Measurements from ENCODE around the gene C2orf76. TPM values are rescaled to one million over a fixed set of nuclear protein-coding genes. Genes with fewer than 3 reads are reported as not detected.
A peak's percentile ranks its signal among the peaks of the same experiment; 100 is the strongest.

Gene C2orf76
- total RNA-seq, 2 donors from 2014 or later, result 15.8 to 16.2 TPM

DNA sequence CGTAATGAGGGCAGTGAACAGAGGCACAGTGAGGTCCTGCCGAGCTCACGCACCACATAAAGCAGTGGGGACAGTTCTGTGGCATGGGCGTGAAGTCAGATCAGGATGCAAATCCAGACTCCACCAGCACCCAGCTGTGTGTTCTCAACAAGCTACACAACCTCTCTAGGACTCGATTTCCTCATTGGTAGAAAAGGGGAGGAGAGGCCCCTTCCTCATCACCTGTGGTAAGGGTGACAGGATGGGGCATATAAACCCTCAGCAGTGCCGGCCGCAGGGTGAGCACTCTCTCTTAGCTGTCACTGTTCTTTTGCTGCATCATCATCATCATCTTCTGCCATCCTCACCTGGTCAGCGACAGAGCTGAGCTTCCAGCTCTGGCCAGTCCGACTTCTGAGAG is 54.8 kb downstream of the C2orf76 start:
- no peaks in the 10 kb centered on the region for H3K27me3 ChIP-seq (replicated peaks; ENCODE audit: insufficient read depth)
- TF ChIP-seq POLR2AphosphoS5 (IDR thresholded peaks at IDR 0.05) (no peak), POLR2A (IDR thresholded peaks at IDR 0.05) (no peak)
- TF ChIP-seq, protein P1, sequence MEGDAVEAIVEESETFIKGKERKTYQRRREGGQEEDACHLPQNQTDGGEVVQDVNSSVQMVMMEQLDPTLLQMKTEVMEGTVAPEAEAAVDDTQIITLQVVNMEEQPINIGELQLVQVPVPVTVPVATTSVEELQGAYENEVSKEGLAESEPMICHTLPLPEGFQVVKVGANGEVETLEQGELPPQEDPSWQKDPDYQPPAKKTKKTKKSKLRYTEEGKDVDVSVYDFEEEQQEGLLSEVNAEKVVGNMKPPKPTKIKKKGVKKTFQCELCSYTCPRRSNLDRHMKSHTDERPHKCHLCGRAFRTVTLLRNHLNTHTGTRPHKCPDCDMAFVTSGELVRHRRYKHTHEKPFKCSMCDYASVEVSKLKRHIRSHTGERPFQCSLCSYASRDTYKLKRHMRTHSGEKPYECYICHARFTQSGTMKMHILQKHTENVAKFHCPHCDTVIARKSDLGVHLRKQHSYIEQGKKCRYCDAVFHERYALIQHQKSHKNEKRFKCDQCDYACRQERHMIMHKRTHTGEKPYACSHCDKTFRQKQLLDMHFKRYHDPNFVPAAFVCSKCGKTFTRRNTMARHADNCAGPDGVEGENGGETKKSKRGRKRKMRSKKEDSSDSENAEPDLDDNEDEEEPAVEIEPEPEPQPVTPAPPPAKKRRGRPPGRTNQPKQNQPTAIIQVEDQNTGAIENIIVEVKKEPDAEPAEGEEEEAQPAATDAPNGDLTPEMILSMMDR (IDR thresholded peaks at IDR 0.05), result no peak

DNA sequence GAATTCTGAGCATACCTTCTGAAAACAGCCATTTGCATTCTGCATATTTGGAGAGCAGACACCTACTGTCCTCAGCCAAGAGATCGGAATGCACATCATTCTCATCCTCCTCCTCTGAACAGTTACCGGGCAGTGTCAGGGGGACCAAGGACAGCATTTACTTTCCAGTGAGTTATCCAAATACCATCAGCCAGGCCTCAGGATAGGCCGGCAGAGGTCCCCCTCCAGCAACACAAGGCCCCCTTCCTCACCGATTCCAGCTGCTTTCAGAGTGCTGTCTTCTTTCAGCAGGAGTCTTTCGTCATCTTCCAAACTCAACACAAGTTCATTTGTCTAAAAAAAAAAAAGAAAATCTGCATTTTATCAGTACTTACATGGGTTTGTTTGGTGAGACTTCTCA is 55.3 kb downstream of the C2orf76 start:
- Histone ChIP-seq H3K36me3 (no peaks in the 10 kb centered on the region), H3K4me3 (no peak overlapping the region), H3K9me3 (no peaks in the 10 kb centered on the region), H3K27ac (no peak overlapping the region), H3K4me1 (replicated peaks) (no peaks in the 10 kb centered on the region), H3K27me3 (replicated peaks; ENCODE audit: insufficient read depth) (no peaks in the 10 kb centered on the region)
- intact Hi-C loops (cut with DNase I), result no loop called here
- WGBS, result 82% methylated on average over 5 of the region's 5 CpGs
- no peak for DNase-seq (ENCODE audit: low spot score)
- TF ChIP-seq, protein P1 (IDR thresholded peaks at IDR 0.05), result no peak

More for the DNA sequence above, 54.8 kb downstream of the C2orf76 start:
- Histone ChIP-seq H3K4me1 (replicated peaks) (no peaks in the 10 kb centered on the region), H3K27ac (no peak overlapping the region), H3K9me3 (no peaks in the 10 kb centered on the region), H3K4me3 (no peak overlapping the region), H3K36me3 (no peaks in the 10 kb centered on the region)
- intact Hi-C loops (cut with DNase I), result no loop called here
- DNase-seq (ENCODE audit: low spot score), result no peak
- WGBS, result 92% methylated on average over 9 of the region's 9 CpGs

DNA sequence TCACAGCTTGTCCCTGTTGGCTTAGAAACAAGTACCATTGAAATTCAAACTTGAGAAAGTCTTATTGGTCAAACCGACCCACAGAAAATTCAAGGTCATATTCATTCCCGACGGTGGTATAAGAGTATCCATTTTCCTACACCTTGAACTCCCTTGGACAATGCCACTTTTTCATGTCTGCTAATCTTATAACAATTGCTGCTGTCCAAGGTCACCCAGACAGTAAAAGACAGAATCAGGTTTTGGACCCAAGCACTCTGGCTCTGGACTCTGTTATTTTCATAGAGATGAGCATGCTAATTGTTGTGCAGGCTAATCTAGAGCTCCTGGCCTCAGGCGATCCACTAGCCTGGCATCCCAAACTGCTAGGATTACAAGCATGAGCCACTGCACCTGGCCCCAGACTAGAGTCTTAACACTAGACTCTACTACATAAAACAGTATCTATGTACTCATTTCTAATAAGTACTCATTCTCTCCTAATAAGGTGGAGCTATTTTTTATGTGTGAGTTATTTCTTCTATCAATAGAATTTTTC is 57.8 kb downstream of the C2orf76 start:
- TF ChIP-seq, protein P1 (IDR thresholded peaks at IDR 0.05), result no peak
- Histone ChIP-seq H3K36me3 (no peaks in the 10 kb centered on the region), H3K4me3 (no peak overlapping the region), H3K9me3 (no peaks in the 10 kb centered on the region), H3K27me3 (replicated peaks; ENCODE audit: insufficient read depth) (no peaks in the 10 kb centered on the region), H3K4me1 (replicated peaks) (no peaks in the 10 kb centered on the region), H3K27ac (no peak overlapping the region)
- no peak for DNase-seq (ENCODE audit: low spot score)
- 93% methylated on average over 4 of the region's 4 CpGs for WGBS
- intact Hi-C loops (cut with DNase I), result no loop called here

DNA sequence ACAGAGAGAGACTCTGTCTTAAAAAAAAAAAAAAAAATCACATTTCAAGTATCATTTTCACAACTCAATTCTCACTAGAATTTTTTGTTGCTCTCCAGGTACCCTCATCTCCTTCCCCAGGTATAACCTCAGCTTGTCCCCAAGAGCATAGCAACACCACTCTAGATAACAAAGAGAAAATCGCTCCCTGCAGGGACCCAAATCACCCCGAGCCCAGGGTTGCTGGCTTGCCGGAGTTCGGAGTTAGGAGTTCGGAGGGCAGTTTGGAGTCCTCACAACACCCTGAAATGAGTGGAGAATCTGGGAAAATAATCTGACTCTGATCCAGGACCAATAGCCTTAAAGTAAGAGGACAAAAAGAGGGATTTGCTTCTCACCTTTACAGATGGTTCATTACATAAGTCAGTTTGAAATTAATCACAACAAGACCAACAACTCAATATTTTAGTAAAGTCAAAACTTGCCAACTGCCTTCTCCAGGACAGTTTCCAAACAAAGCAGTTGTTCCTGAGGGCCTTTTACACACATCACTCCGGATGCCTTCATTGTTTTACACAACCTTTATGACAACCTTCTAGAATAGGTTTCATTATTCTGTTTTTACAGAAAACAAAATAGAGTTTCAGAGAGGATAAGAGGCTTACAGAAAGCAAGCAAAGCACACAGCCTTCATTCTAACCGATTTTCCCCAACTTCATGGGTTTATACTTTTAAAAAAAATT is 59.1 kb downstream of the C2orf76 start:
- Histone ChIP-seq H3K4me3 (no peak overlapping the region), H3K36me3 (no peaks in the 10 kb centered on the region), H3K4me1 (replicated peaks) (no peaks in the 10 kb centered on the region), H3K9me3 (no peaks in the 10 kb centered on the region), H3K27ac (peak overlapping the region in 1 of 2 donors; percentile 79), H3K27me3 (replicated peaks; ENCODE audit: insufficient read depth) (no peaks in the 10 kb centered on the region)
- intact Hi-C loops (cut with DNase I), result no loop called here
- 83% methylated on average over 7 of the region's 7 CpGs for WGBS
- TF ChIP-seq, protein P1 (IDR thresholded peaks at IDR 0.05), result no peak
- TF ChIP-seq POLR2A (IDR thresholded peaks at IDR 0.05), result no peak
- TF ChIP-seq POLR2AphosphoS5 (IDR thresholded peaks at IDR 0.05), result no peak
- no peak for DNase-seq (ENCODE audit: low spot score)

DNA sequence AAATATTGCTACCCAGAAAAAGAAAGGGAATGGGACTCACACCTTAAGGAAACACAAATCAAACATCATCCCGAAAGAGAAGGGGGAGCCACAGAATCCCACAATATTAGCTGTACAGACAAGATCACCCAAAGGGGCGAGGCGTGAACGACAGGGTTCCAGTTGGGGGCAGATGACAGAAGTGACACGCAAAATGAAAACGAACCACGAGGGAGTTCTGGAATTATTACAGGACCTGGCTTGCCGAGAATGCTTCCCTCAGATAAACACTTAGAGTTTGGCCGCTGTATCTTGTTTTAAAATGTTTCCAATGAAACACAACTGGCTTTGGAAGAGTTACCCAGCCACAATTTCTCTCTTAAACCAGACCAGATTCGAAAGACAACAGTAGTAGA is 60.4 kb downstream of the C2orf76 start:
- Histone ChIP-seq H3K27me3 (replicated peaks; ENCODE audit: insufficient read depth) (no peaks in the 10 kb centered on the region), H3K27ac (peak overlapping the region; percentile 75 to 79), H3K9me3 (no peaks in the 10 kb centered on the region), H3K4me3 (peak overlapping the region; percentile 1 to 24), H3K36me3 (no peaks in the 10 kb centered on the region), H3K4me1 (replicated peaks) (no peaks in the 10 kb centered on the region)
- intact Hi-C loops (cut with DNase I), result no loop called here
- WGBS, result 17% methylated on average over 10 of the region's 10 CpGs
- DNase-seq (ENCODE audit: low spot score), result no peak
- TF ChIP-seq, protein P1 (IDR thresholded peaks at IDR 0.05), result no peak
- TF ChIP-seq POLR2AphosphoS5 (IDR thresholded peaks at IDR 0.05), result peak; percentile 10

Data from prostate gland (tissue), 2 donors.